ENCODE results near the gene JDP2. TPM values are rescaled to one million over a fixed set of nuclear protein-coding genes. Genes with fewer than 3 reads are reported as not detected.
"Not testable (repeated sequence)": the region's sequence is repeated elsewhere in the genome, so short reads cannot be mapped to it uniquely, and the experiment has no call there.

JDP2 gene
- total RNA-seq, 1 donor from 2014 or later, result 43.2 TPM

- DNase-seq (ENCODE audit: low spot score), result peak; percentile 72
Observed at GRCh38 chr14:75454963-75455546, 27.2 kb downstream of the JDP2 start.

- no peak for DNase-seq (ENCODE audit: low spot score)
Observed at GRCh38 chr14:75456069-75456996, 28.5 kb downstream of the JDP2 start.

GRCh38 chr14:75456997-75457335 is 29.1 kb downstream of the JDP2 start:
- no peak for DNase-seq (ENCODE audit: low spot score)

GRCh38 chr14:75457648-75458165 is 29.9 kb downstream of the JDP2 start:
- no peak for DNase-seq (ENCODE audit: low spot score)

GRCh38 chr14:75458305-75458704 is 30.5 kb downstream of the JDP2 start:
- no peak for DNase-seq (ENCODE audit: low spot score)

- DNase-seq (ENCODE audit: low spot score), result no peak
Observed at GRCh38 chr14:75459099-75459741, 31.4 kb downstream of the JDP2 start.

- no peak for DNase-seq (ENCODE audit: low spot score)
Observed at GRCh38 chr14:75459791-75460190, 32.0 kb downstream of the JDP2 start.

- no peak for DNase-seq (ENCODE audit: low spot score)
Observed at GRCh38 chr14:75460394-75460793, 32.6 kb downstream of the JDP2 start.

GRCh38 chr14:75461303-75461702 is 33.5 kb downstream of the JDP2 start:
- DNase-seq (ENCODE audit: low spot score), result no peak

- no peak for DNase-seq (ENCODE audit: low spot score)
Observed at GRCh38 chr14:75461755-75462349, 34.0 kb downstream of the JDP2 start.

GRCh38 chr14:75464626-75465025 is 36.8 kb downstream of the JDP2 start:
- DNase-seq (ENCODE audit: low spot score), result no peak

- no peak for DNase-seq (ENCODE audit: low spot score)
Observed at GRCh38 chr14:75467763-75468162, 39.9 kb downstream of the JDP2 start.

GRCh38 chr14:75469164-75469563 is 41.3 kb downstream of the JDP2 start:
- no peak for DNase-seq (ENCODE audit: low spot score)

GRCh38 chr14:75469606-75470237 is 41.9 kb downstream of the JDP2 start:
- peak; percentile 78 for DNase-seq (ENCODE audit: low spot score)

GRCh38 chr14:75470238-75470797 is 42.5 kb downstream of the JDP2 start:
- DNase-seq (ENCODE audit: low spot score), result no peak

- no peak for DNase-seq (ENCODE audit: low spot score)
Observed at GRCh38 chr14:75471059-75471458, 43.2 kb downstream of the JDP2 start.

GRCh38 chr14:75474127-75474526 is 46.3 kb downstream of the JDP2 start:
- DNase-seq (ENCODE audit: low spot score), result not testable (repeated sequence)

- no peak for DNase-seq (ENCODE audit: low spot score)
Observed at GRCh38 chr14:75476274-75476995, 48.6 kb downstream of the JDP2 start.

GRCh38 chr14:75477881-75478280 is 50.1 kb downstream of the JDP2 start:
- DNase-seq (ENCODE audit: low spot score), result no peak

GRCh38 chr14:75479770-75480600 is 52.2 kb downstream of the JDP2 start:
- no peak for DNase-seq (ENCODE audit: low spot score)
